Right cardiac atrium (tissue), 5 donors: ENCODE results near the gene RASA1. TPM values are rescaled to one million over a fixed set of nuclear protein-coding genes. Genes with fewer than 3 reads are reported as not detected.

Experiments
- ATAC-seq, 2 donors: fragments of 200-7000 bp; cut with Tn5 transposase; one replicate each; pipeline versions ENCODE4 v1.8.0 to v1.9.1; 2020; ENCODE audit warnings: moderate library complexity in 2 of 2, mild to moderate bottlenecking in 1 of 2
- DNase-seq, 3 donors: peaks; one replicate each; pipeline ENCODE4 v3.0.0-alpha.2; 2020
- H3K27ac ChIP-seq: one replicate; pipeline ENCODE4 v1.5.1; 2013; ENCODE audit warnings: mild to moderate bottlenecking, low read length, control low read depth, moderate library complexity
- H3K27me3 ChIP-seq: one replicate; pipeline ENCODE4 v1.6.1; 2013; ENCODE audit not compliant: control insufficient read depth, insufficient read depth
- H3K4me1 ChIP-seq: one replicate; pipeline ENCODE4 v1.6.1; 2013; ENCODE audit warnings: low read length; ENCODE audit not compliant: control insufficient read depth, insufficient read depth
- H3K4me3 ChIP-seq: one replicate; pipeline ENCODE4 v1.5.1; 2013; ENCODE audit warnings: low read length, control low read depth
- H3K9me3 ChIP-seq: one replicate; pipeline ENCODE4 v1.6.1; 2013; ENCODE audit warnings: low read length; ENCODE audit not compliant: control insufficient read depth
- WGBS: extraction: QIAGEN DNeasy Blood & Tissue Kit; methylation state at CpG from one replicate; pipeline ENCODE4 v1.1.7; 2013; 5-methylcytosine and 5-hydroxymethylcytosine counted together
- intact Hi-C, 4 donors: fragments of 100-400 bp; cut with DNase I; formaldehyde crosslinking; loops; one replicate each; pipeline versions ENCODE4 v1.11.0 to v1.14.0; 2022 to 2023
- long read RNA-seq, 4 donors: library from polyadenylated mRNA; unstranded; transcript quantifications; one replicate each; pipeline ENCODE4 v2.0.0, GENCODE V29; 2020 to 2021
- polyA plus RNA-seq: library from polyadenylated mRNA; stranded (reverse); fragments of 200-250 nt; gene quantifications from one replicate; pipeline ENCODE4 v1.2.3, GENCODE V29; 2013
- total RNA-seq, 4 donors: library from RNA; stranded (reverse); fragmentation: NEBNext Ultra II Directional; extraction: Animal tissue kit (Norgen Biotek cat#: 25700); gene quantifications; one replicate each; pipeline ENCODE4 v1.2.1, GENCODE V29; 2021
- donor health status: healthy with polysubstance abuse.
- donor health status: DM: no; HTN: yes; CAD: no.
- donor health status: DM: no; HTN: no; CAD: no.
- donor health status: DM: no; HTN: yes; CAD: no; lungs with severe emphysema.
- donor health status: DM: yes; HTN: yes; CAD: no.

RASA1 gene
- total RNA-seq (10 to 100 TPM; 16.5 to 21.2 (median 20.5) TPM), polyA plus RNA-seq (8.7 TPM)
- long read RNA-seq, donor 1, transcript RASA1-201 (25 exons, 3,752 nt), result major isoform, 16 of 25 reads
- long read RNA-seq, donor 1, partial matches to known transcripts, result 1 of 25 reads
- long read RNA-seq, donor 1, other reads (novel, unspliced or antisense), result 7 of 25 reads
- long read RNA-seq, donor 2, transcript RASA1-201 (25 exons, 3,752 nt), result major isoform, 10 of 11 reads
- long read RNA-seq, donor 2, partial matches to known transcripts, result 0 of 11 reads
- long read RNA-seq, donor 2, other reads (novel, unspliced or antisense), result 1 of 11 reads
- long read RNA-seq, donor 3, transcript RASA1-201 (25 exons, 3,752 nt), result major isoform, 10 of 21 reads
- long read RNA-seq, donor 3, partial matches to known transcripts, result 5 of 21 reads
- long read RNA-seq, donor 3, other reads (novel, unspliced or antisense), result 6 of 21 reads
- long read RNA-seq, donor 4, transcript RASA1-201 (25 exons, 3,752 nt), result major isoform, 11 of 13 reads
- long read RNA-seq, donor 4, partial matches to known transcripts, result 1 of 13 reads
- long read RNA-seq, donor 4, other reads (novel, unspliced or antisense), result 1 of 13 reads

- Histone ChIP-seq H3K4me3 (peak within 1 kb of the TSS; percentile 84), H3K27me3 (no peaks in the 10 kb centered on the region), H3K27ac (peak within 1 kb of the TSS; percentile 93), H3K9me3 (no peaks in the 10 kb centered on the region), H3K4me1 (no peaks in the 10 kb centered on the region)
- WGBS, result under 1% methylated on average over 46 of the region's 46 CpGs
- ATAC-seq (peak; percentile 99), DNase-seq (peak; percentile 95 to 99 (median 98))
- intact Hi-C loops, result no loop called here
Measured at GRCh38 chr5:87267574-87268125, at the start of gene RASA1. TSS of gene RASA1 (plus strand) at chr5:87267883. CDS start at chr5:87268452, 569 bp downstream.

DNA sequence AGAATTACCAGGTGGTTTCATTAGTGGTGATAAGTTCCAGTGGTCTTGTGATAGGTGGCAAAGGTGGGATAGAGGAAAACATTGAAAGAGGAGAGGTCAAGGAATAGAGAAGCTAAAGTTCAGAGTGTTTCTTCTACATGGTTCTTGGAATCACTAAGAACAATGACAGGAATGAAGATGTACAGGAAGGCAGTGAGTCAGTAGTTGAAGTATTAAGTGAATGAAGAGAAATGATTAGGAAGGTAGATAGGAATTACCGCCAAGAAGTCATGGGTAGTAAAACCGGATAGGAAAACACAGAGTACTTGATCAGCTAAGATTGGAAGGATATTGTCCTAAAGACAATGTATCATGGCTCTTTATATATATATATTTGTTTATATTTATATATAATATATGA is 37.9 kb upstream of the RASA1 start:
- WGBS, result 88% methylated on average over 2 of the region's 2 CpGs
- intact Hi-C loops, result no loop called here
- no peak for ATAC-seq

DNA sequence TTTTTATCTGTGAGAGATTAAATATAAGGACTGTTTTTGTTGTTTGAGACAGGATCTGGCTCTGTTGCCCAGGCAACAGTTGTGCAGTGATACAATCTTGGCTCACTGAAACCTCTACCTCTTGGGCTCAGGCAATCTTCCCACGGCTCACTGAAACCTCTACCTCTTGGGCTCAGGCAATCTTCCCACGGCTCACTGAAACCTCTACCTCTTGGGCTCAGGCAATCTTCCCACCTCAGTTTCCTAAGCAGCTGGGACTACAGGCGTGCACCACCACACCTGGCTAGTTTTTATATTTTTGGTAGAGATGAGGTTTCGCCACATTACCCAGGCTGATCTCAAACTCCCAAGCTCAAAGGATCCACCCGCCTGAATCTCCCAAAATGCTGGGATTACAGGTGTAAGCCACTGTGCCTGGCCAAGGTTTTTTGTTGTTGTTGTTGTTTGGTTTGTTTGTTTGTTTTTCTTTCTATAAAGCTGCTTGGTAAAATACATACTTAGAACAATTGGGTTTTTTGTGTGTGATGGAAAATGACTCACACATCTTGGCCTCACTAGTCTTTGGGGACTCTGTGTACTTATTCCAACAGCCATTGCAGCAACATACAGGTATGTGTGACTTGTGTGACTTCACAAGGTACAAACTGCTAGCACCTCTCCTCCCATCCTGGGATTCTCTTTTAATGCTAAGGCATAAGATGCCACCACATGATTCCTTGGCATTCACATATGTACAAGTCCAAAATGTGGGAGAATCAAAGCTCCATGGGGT is 36.5 kb upstream of the RASA1 start:
- intact Hi-C loops, result no loop called here
- 75% methylated on average over 5 of the region's 5 CpGs for WGBS
- ATAC-seq, result no peak

More for the DNA sequence above, 37.9 kb upstream of the RASA1 start:
- Histone ChIP-seq H3K4me3 (no peak overlapping the region), H3K27ac (no peak overlapping the region), H3K27me3 (no peaks in the 10 kb centered on the region), H3K9me3 (no peaks in the 10 kb centered on the region), H3K4me1 (no peaks in the 10 kb centered on the region)
- DNase-seq, result no peak

DNA sequence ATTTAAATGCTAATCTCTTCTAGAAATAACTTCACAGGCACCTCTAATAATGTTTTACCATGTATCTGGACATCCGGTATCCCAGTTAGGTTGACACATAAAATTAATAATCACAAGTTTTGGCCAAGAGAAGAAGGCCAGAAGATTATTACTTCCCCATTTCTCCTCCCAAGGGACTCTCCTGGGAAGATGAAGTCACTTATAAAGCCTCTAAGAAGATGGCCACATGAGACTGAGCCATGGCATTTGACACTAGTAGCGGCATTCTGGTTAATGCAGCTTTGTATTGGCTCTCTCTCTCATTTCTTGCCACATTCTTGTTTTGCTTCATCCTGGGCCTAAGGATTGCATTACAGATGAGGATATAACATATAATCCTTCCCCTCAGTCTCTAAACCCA is 34.5 kb upstream of the RASA1 start:
- H3K9me3 ChIP-seq, result no peaks in the 10 kb centered on the region
- intact Hi-C loops, result no loop called here
- no peak overlapping the region for H3K27ac ChIP-seq
- DNase-seq (no peak), ATAC-seq (no peak)
- H3K27me3 ChIP-seq, result no peaks in the 10 kb centered on the region
- no peaks in the 10 kb centered on the region for H3K4me1 ChIP-seq
- no peak overlapping the region for H3K4me3 ChIP-seq
- WGBS, result 85% methylated on average over 2 of the region's 2 CpGs

More for the DNA sequence above, 36.5 kb upstream of the RASA1 start:
- Histone ChIP-seq H3K4me1 (no peaks in the 10 kb centered on the region), H3K27ac (no peak overlapping the region), H3K4me3 (no peak overlapping the region), H3K9me3 (no peaks in the 10 kb centered on the region), H3K27me3 (no peaks in the 10 kb centered on the region)
- no peak for DNase-seq

DNA sequence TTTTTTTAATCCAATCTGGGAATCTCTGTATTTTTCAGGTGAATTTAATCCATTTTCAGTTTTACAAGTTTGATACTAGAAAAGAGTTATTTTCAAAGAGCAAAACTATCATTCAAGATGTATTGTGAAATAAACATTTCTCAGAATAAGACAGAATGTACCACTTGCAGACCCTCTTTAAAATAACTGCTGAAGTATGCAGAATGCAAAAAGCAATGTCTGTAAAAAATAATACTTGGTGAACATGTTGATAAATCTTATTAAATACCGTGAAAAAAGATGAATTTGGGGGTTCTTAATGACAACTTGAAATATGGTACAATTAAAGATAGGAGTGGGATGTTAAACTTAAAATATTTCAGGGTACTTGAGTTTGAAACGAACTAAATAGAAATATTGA is 26.1 kb upstream of the RASA1 start:
- H3K27ac ChIP-seq, result no peak overlapping the region
- ATAC-seq, result no peak
- intact Hi-C loops, result no loop called here
- no peaks in the 10 kb centered on the region for H3K27me3 ChIP-seq
- DNase-seq, result no peak
- H3K4me3 ChIP-seq, result no peak overlapping the region
- H3K4me1 ChIP-seq, result no peaks in the 10 kb centered on the region
- H3K9me3 ChIP-seq, result no peaks in the 10 kb centered on the region
- WGBS, result 85% methylated on average over 2 of the region's 2 CpGs

DNA sequence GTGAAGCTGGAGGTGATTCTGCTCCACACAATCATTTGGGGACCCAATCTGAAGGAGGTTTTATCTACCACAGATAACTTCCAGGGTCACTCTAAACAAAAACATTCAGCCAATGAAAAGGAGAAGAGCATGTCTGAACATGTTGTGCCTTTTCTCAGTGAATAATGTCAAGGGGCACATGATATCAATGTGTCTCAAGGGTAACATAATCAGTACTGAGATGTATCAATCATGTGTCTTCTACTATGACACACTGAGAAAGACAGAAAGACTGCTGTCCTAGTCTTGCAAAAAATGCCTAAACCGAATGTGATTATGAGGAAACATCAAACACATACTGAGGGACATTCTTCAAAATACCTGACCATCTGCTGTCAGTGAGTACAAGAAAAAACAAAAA is 25.4 kb upstream of the RASA1 start:
- intact Hi-C loops, result no loop called here
- H3K4me1 ChIP-seq, result no peaks in the 10 kb centered on the region
- no peak overlapping the region for H3K27ac ChIP-seq
- DNase-seq, result no peak
- H3K9me3 ChIP-seq, result no peaks in the 10 kb centered on the region
- no peak overlapping the region for H3K4me3 ChIP-seq
- WGBS, result 60% methylated on average over 1 of the region's 1 CpG
- ATAC-seq, result no peak
- H3K27me3 ChIP-seq, result no peaks in the 10 kb centered on the region

GRCh38 chr5:87243161-87243844 is 24.4 kb upstream of the RASA1 start:
- no peaks in the 10 kb centered on the region for H3K9me3 ChIP-seq
- H3K4me3 ChIP-seq, result no peak overlapping the region
- H3K27ac ChIP-seq, result no peak overlapping the region
- intact Hi-C loops, result no loop called here
- DNase-seq (no peak), ATAC-seq (peak; percentile 64 to 70)
- WGBS, result 85% methylated on average over 3 of the region's 3 CpGs
- no peaks in the 10 kb centered on the region for H3K27me3 ChIP-seq
- no peaks in the 10 kb centered on the region for H3K4me1 ChIP-seq

GRCh38 chr5:87245451-87245850 is 22.2 kb upstream of the RASA1 start:
- 58% methylated on average over 2 of the region's 2 CpGs for WGBS
- H3K27ac ChIP-seq, result no peak overlapping the region
- H3K27me3 ChIP-seq, result no peaks in the 10 kb centered on the region
- H3K9me3 ChIP-seq, result no peaks in the 10 kb centered on the region
- ATAC-seq (no peak), DNase-seq (no peak)
- H3K4me3 ChIP-seq, result no peak overlapping the region
- H3K4me1 ChIP-seq, result no peaks in the 10 kb centered on the region
- intact Hi-C loops, result no loop called here

DNA sequence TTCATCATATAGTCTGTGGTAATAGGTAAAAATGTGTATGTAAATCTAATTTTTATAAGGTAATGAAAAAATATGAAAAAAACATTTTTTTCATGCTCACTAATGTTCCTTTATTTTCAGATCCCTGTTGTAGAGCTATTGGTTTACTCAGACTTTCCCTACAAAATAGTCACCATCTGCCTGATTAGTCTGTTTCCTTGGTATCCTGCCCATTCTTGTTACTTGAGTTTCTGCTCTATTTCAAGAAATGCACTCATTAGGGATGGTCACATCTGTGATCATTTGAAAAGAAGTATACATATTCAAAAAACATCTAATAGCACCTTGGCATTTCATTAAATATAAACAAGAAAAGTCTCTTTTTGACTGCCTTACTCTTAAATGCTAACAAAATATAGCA is 21.6 kb upstream of the RASA1 start:
- ATAC-seq (no peak), DNase-seq (no peak)
- H3K9me3 ChIP-seq, result no peaks in the 10 kb centered on the region
- H3K27ac ChIP-seq, result no peak overlapping the region
- intact Hi-C loops, result no loop called here
- no peaks in the 10 kb centered on the region for H3K4me1 ChIP-seq
- no peak overlapping the region for H3K4me3 ChIP-seq
- H3K27me3 ChIP-seq, result no peaks in the 10 kb centered on the region

DNA sequence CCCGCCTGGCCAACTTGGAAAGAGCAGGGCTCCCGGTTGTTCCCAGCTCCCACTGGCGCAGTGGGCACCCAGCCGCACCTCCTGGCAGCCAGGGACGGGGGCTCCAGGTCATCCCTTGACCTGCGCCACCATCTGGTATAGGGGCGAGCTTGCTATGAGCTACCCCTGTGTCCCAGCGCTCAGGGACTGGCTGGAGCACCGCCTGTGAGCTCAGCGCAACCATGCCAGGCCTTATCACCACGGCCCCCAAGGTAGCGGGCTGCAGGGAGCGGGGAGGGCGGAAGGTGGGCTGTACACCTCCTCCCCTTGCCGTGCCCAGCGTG is 15.4 kb upstream of the RASA1 start:
- peak in 1 of 3 donors; percentile 48 for DNase-seq
- Histone ChIP-seq H3K4me1 (no peaks in the 10 kb centered on the region), H3K4me3 (no peak overlapping the region), H3K9me3 (no peaks in the 10 kb centered on the region), H3K27me3 (no peaks in the 10 kb centered on the region), H3K27ac (no peak overlapping the region)
- peak in 1 of 2 donors; percentile 11 for ATAC-seq
- 96% methylated on average over 16 of the region's 16 CpGs for WGBS
- intact Hi-C loops, result no loop called here
